MM.1S (cell line): ENCODE data around the gene RNF222.

Experiments used
- DNase-seq: peaks from one replicate; pipeline ENCODE4 v3.0.0-alpha.2; 2015
- H2AFZ ChIP-seq: fragments of 300-600 bp; sonication (generic); 2 replicates; pipeline ENCODE4 v1.6.0; 2016; ENCODE audit warnings: antibody characterized with exemption, low read length
- H3F3A ChIP-seq: fragments of 300-600 bp; sonication (generic); 2 replicates; pipeline ENCODE4 v1.6.1; 2016; ENCODE audit warnings: mild to moderate bottlenecking, antibody characterized with exemption, low read length, moderate library complexity, mixed read lengths; ENCODE audit not compliant: insufficient read depth
- H3K27ac ChIP-seq: fragments of 300-600 bp; sonication (generic); 2 replicates; pipeline ENCODE4 v1.5.1; 2016; ENCODE audit warnings: mild to moderate bottlenecking, low read length
- H3K27me3 ChIP-seq: fragments of 300-600 bp; sonication (generic); replicated peaks from 2 replicates; pipeline ENCODE4 v1.6.0; 2016; ENCODE audit warnings: low read length; ENCODE audit not compliant: insufficient read depth
- H3K36me3 ChIP-seq: fragments of 300-600 bp; sonication (generic); replicated peaks from 2 replicates; pipeline ENCODE4 v1.6.1; 2016; ENCODE audit warnings: mild to moderate bottlenecking, low read length, mixed read lengths; ENCODE audit not compliant: insufficient read depth
- H3K4me1 ChIP-seq: fragments of 300-600 bp; sonication (generic); 2 replicates; pipeline ENCODE4 v1.6.1; 2016; ENCODE audit warnings: low read length, mixed read lengths
- H3K4me2 ChIP-seq: fragments of 300-600 bp; sonication (generic); 2 replicates; pipeline ENCODE4 v1.6.0; 2016; ENCODE audit warnings: low read depth, low read length
- H3K4me3 ChIP-seq: fragments of 300-600 bp; sonication (generic); 2 replicates; pipeline ENCODE4 v1.5.1; 2016; ENCODE audit warnings: low read length, mixed read lengths
- H3K79me2 ChIP-seq: fragments of 300-600 bp; sonication (generic); 2 replicates; pipeline ENCODE4 v1.6.1; 2016; ENCODE audit warnings: mixed run types, low read length, mixed read lengths
- H3K9ac ChIP-seq: fragments of 300-600 bp; sonication (generic); 2 replicates; pipeline ENCODE4 v1.6.1; 2016; ENCODE audit warnings: low read length, mixed read lengths
- H3K9me2 ChIP-seq: fragments of 300-600 bp; sonication (generic); replicated peaks from 2 replicates; pipeline ENCODE4 v1.6.1; 2016; ENCODE audit warnings: mild to moderate bottlenecking, low read length, mixed read lengths; ENCODE audit not compliant: insufficient read depth
- H3K9me3 ChIP-seq: fragments of 300-600 bp; sonication (generic); replicated peaks from 2 replicates; pipeline ENCODE4 v1.6.1; 2016; ENCODE audit warnings: mild to moderate bottlenecking, low read length, mixed read lengths; ENCODE audit not compliant: insufficient read depth
- H4K20me1 ChIP-seq: fragments of 300-600 bp; sonication (generic); 2 replicates; pipeline ENCODE4 v1.6.1; 2016; ENCODE audit warnings: mild to moderate bottlenecking, low read length, moderate library complexity, mixed read lengths; ENCODE audit not compliant: insufficient read depth
- EZH2 ChIP-seq: fragments of 300-600 bp; sonication (generic); optimal IDR thresholded peaks from 2 replicates; pipeline ENCODE3; 2017; ENCODE audit warnings: low read depth, mild to moderate bottlenecking, antibody characterized with exemption, low read length, mixed read lengths
- EZH2phosphoT487 ChIP-seq: fragments of 300-600 bp; sonication (generic); IDR thresholded peaks from 2 replicates; pipeline ENCODE4 v1.6.1; 2018; ENCODE audit warnings: antibody characterized with exemption, low read length
- TF ChIP-seq, protein P1 (sequence below): fragments of 300-600 bp; sonication (generic); IDR thresholded peaks from 2 replicates; pipeline ENCODE4 v1.5.1; 2016; ENCODE audit warnings: antibody characterized with exemption, low read length, mixed read lengths

RNF222 gene

DNA sequence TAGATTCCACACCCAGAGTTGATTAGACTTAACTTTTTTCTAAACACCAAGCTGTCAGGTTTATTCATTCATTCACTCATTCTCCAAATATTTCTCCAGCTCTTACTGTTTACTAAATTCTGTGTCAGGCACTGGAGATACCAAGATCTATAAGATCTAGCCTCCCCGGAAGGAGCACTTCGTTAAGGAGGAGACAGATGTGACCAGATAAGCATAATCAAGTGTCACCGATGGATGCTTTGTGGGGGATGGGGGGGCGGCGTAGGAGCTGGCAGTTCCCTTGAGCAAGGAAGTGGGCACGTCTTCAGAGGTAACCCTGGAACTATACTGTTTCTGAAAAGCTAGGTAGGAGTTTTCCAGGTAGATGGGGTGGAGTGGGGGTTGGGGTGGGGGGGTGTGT, 10.8 kb downstream of the RNF222 start:
- H3K4me3 ChIP-seq: no peak overlapping the region
- H3K9me2 ChIP-seq: no peaks in the 10 kb centered on the region
- TF ChIP-seq EZH2phosphoT487: no peak
- peaks cover 7% of the 10 kb centered on the region for H3F3A ChIP-seq
- H3K27me3 ChIP-seq: no peaks in the 10 kb centered on the region
- no peak overlapping the region for H3K27ac ChIP-seq
- H2AFZ ChIP-seq: no peak overlapping the region
- no peaks in the 10 kb centered on the region for H3K9me3 ChIP-seq
- peaks cover 12% of the 10 kb centered on the region for H3K79me2 ChIP-seq
- H3K9ac ChIP-seq: no peak overlapping the region
- no peaks in the 10 kb centered on the region for H4K20me1 ChIP-seq
- no peak overlapping the region for H3K4me2 ChIP-seq
- H3K4me1 ChIP-seq: no peaks in the 10 kb centered on the region
- no peaks in the 10 kb centered on the region; the same call in 1 of the 2 replicates for H3K36me3 ChIP-seq
- no peak for DNase-seq

GRCh38 chr17:8384801-8385378, 12.7 kb downstream of the RNF222 start:
- no peak overlapping the region for H3K4me2 ChIP-seq
- peaks cover 15% of the 10 kb centered on the region; the same call in 1 of the 2 replicates for H4K20me1 ChIP-seq
- no peaks in the 10 kb centered on the region for H3K9me3 ChIP-seq
- no peak overlapping the region for H3K4me3 ChIP-seq
- no peaks in the 10 kb centered on the region for H3K27me3 ChIP-seq
- peaks cover 13% of the 10 kb centered on the region; the same call in 1 of the 2 replicates for H3K36me3 ChIP-seq
- H3K9me2 ChIP-seq: no peaks in the 10 kb centered on the region
- H3K4me1 ChIP-seq: peaks cover 15% of the 10 kb centered on the region
- DNase-seq: no peak
- peaks cover 32% of the 10 kb centered on the region for H3K79me2 ChIP-seq
- H3K9ac ChIP-seq: no peak overlapping the region
- H3F3A ChIP-seq: peaks cover 26% of the 10 kb centered on the region
- TF ChIP-seq EZH2 (no peak), EZH2phosphoT487 (no peak)
- TF ChIP-seq, protein P1, sequence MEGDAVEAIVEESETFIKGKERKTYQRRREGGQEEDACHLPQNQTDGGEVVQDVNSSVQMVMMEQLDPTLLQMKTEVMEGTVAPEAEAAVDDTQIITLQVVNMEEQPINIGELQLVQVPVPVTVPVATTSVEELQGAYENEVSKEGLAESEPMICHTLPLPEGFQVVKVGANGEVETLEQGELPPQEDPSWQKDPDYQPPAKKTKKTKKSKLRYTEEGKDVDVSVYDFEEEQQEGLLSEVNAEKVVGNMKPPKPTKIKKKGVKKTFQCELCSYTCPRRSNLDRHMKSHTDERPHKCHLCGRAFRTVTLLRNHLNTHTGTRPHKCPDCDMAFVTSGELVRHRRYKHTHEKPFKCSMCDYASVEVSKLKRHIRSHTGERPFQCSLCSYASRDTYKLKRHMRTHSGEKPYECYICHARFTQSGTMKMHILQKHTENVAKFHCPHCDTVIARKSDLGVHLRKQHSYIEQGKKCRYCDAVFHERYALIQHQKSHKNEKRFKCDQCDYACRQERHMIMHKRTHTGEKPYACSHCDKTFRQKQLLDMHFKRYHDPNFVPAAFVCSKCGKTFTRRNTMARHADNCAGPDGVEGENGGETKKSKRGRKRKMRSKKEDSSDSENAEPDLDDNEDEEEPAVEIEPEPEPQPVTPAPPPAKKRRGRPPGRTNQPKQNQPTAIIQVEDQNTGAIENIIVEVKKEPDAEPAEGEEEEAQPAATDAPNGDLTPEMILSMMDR: no peak
- no peak overlapping the region for H3K27ac ChIP-seq
- no peak overlapping the region for H2AFZ ChIP-seq

- Histone ChIP-seq H3K4me3 (peak within 1 kb of the TSS; percentile 79), H3K4me1 (peaks cover 15% of the 10 kb centered on the region), H3K9ac (peak within 1 kb of the TSS; percentile 81), H3K27ac (peak within 1 kb of the TSS; percentile 45; the same call in 1 of the 2 replicates), H3K79me2 (peaks cover 46% of the 10 kb centered on the region), H3K4me2 (peak within 1 kb of the TSS; percentile 80), H3K9me2 (no peaks in the 10 kb centered on the region), H3K27me3 (no peaks in the 10 kb centered on the region), H3K36me3 (peaks cover 13% of the 10 kb centered on the region; the same call in 1 of the 2 replicates), H2AFZ (peak within 1 kb of the TSS; percentile 95), H3K9me3 (no peaks in the 10 kb centered on the region), H3F3A (peaks cover 41% of the 10 kb centered on the region), H4K20me1 (peaks cover 23% of the 10 kb centered on the region; the same call in 1 of the 2 replicates)
- no peak for TF ChIP-seq EZH2
- TF ChIP-seq, protein P1: peak; percentile 95
- no peak for TF ChIP-seq EZH2phosphoT487
- peak; percentile 99 for DNase-seq
Measured at GRCh38 chr17:8383143-8383822, 14.3 kb downstream of the RNF222 start, which contains the start of gene RPL26. RPL26 (minus strand) TSS chr17:8383193; CDS start chr17:8382310, 883 bp downstream.

GRCh38 chr17:8382880-8383142, 14.8 kb downstream of the RNF222 start:
- Histone ChIP-seq H3K27ac (peak overlapping the region; percentile 13; the same call in 1 of the 2 replicates), H3K4me1 (peaks cover 15% of the 10 kb centered on the region), H3K36me3 (peaks cover 13% of the 10 kb centered on the region; the same call in 1 of the 2 replicates), H3K9me3 (no peaks in the 10 kb centered on the region), H3K9me2 (no peaks in the 10 kb centered on the region), H3K4me3 (peak overlapping the region; percentile 79), H4K20me1 (peaks cover 23% of the 10 kb centered on the region; the same call in 1 of the 2 replicates), H3F3A (peaks cover 46% of the 10 kb centered on the region), H3K9ac (peak overlapping the region; percentile 81), H2AFZ (0 out of 2 replicates have a peak overlapping the region, but pooled peaks have one; percentile 95), H3K27me3 (no peaks in the 10 kb centered on the region), H3K4me2 (peak overlapping the region; percentile 80; the same call in 1 of the 2 replicates), H3K79me2 (peaks cover 46% of the 10 kb centered on the region)
- no peak for DNase-seq
- TF ChIP-seq, protein P1: no peak
- TF ChIP-seq EZH2 (no peak), EZH2phosphoT487 (no peak)
